ENCODE data around the gene NPEPPS. TPM values are rescaled to one million over a fixed set of nuclear protein-coding genes. Genes with fewer than 3 reads are reported as not detected.

NPEPPS gene
- polyA plus RNA-seq, 1 of the 3 experiments (the other 2 are of a cell fraction), result 73.2 TPM

DNA sequence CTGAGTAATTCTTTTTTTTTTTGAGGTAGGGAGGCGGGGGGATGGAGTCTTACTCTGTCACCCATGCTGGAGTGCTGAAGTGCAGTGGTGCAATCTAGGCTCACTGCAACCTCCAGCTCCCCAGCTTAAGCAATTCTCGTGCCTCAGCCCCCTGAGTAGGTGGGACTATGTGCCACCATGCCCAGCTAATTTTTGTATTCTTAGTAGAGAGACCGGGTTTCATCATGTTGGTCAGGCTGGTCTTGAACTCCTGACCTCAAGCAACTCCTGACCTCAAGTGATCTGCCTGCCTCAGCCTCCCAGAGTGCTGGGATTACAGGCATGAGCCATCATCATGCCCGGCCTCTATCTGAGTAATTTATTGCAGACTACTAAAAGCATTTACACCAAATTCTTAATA is 138.2 kb downstream of the NPEPPS start:
- Histone ChIP-seq H3K79me2 (ENCODE audit: insufficient read depth) (peaks cover 82% of the 10 kb centered on the region), H3F3A (replicated peaks; ENCODE audit: insufficient read depth) (peaks cover 46% of the 10 kb centered on the region), H3K9ac (no peak overlapping the region), H3K27me3 (ENCODE audit: insufficient read depth) (no peaks in the 10 kb centered on the region), H3K4me1 (ENCODE audit: control insufficient read depth in 1 of 2, insufficient read depth in 2 of 2, low read depth in 1 of 2, low read length in 1 of 2) (no peaks in the 10 kb centered on the region), H3K36me3 (replicated peaks in 1 of 2; ENCODE audit: control insufficient read depth in 1 of 2, insufficient read depth in 2 of 2, low read length in 1 of 2) (peaks cover 85 to 94% of the 10 kb centered on the region in 2 experiments), H3K27ac (ENCODE audit: low read depth in 2 of 2, low read length in 1 of 2) (no peak overlapping the region), H3K9me2 (no peaks in the 10 kb centered on the region), H3K9me3 (no peaks in the 10 kb centered on the region), H3K4me2 (no peak overlapping the region), H3K4me3 (ENCODE audit: low read depth in 2 of 2, low read length in 1 of 2) (no peak overlapping the region), H4K20me1 (ENCODE audit: insufficient read depth) (peaks cover 50% of the 10 kb centered on the region), H2AFZ (ENCODE audit: low read depth) (no peak overlapping the region)
- ChIA-PET POLR2A (interaction anchor here (1.0 kb wide), 1 partner anchor 8 kb away, joined by 3 read pairs; no protein-coding TSS in a partner anchor), CTCF (interaction anchor here (0.6 to 7.9 kb wide), 5 partner anchors 8 to 153 kb away, joined by 3 to 167 read pairs (median 4); no protein-coding TSS in a partner anchor)
- WGBS (ENCODE audit: low lambda C conversion rate), result 94% methylated on average over 4 of the region's 4 CpGs
- TF ChIP-seq NRF1 (IDR thresholded peaks at IDR 0.05; ENCODE audit: low read depth, low read length) (no peak), GATA2 (CRISPR knock-in tag; IDR thresholded peaks at IDR 0.05) (no peak), TAF1 (IDR thresholded peaks at IDR 0.05; ENCODE audit: borderline replicate concordance, low read depth, low read length) (no peak), IRF3 (IDR thresholded peaks at IDR 0.05; ENCODE audit: low read depth, low read length) (no peak), GABPA (IDR thresholded peaks at IDR 0.05; ENCODE audit: low read depth) (no peak), EZH2phosphoT487 (IDR thresholded peaks at IDR 0.05; ENCODE audit: borderline replicate concordance, low read depth) (no peak), FOSL2 (IDR thresholded peaks at IDR 0.05; ENCODE audit: borderline replicate concordance, low read depth) (no peak), JUND (IDR thresholded peaks at IDR 0.05) (no peak), FOXJ3 (CRISPR knock-in tag; IDR thresholded peaks at IDR 0.05) (no peak), EP300 (IDR thresholded peaks at IDR 0.05; ENCODE audit: borderline replicate concordance in 1 of 2, low read depth in 1 of 2, low read length in 1 of 2) (no peak), TEAD4 (IDR thresholded peaks at IDR 0.05; ENCODE audit: borderline replicate concordance, insufficient read depth) (no peak), REST (IDR thresholded peaks at IDR 0.05; ENCODE audit: low read depth, low read length) (no peak), MEF2A (IDR thresholded peaks at IDR 0.05; ENCODE audit: borderline replicate concordance, low read depth) (no peak), NFIC (IDR thresholded peaks at IDR 0.05; ENCODE audit: borderline replicate concordance) (no peak), SIN3A (IDR thresholded peaks at IDR 0.05; ENCODE audit: borderline replicate concordance, low read depth, low read length) (no peak), RFX5 (IDR thresholded peaks at IDR 0.05; ENCODE audit: low read length) (no peak), TCF12 (IDR thresholded peaks at IDR 0.05) (no peak)
- TF ChIP-seq, protein P1, sequence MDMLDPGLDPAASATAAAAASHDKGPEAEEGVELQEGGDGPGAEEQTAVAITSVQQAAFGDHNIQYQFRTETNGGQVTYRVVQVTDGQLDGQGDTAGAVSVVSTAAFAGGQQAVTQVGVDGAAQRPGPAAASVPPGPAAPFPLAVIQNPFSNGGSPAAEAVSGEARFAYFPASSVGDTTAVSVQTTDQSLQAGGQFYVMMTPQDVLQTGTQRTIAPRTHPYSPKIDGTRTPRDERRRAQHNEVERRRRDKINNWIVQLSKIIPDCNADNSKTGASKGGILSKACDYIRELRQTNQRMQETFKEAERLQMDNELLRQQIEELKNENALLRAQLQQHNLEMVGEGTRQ (IDR thresholded peaks at IDR 0.05; ENCODE audit: borderline replicate concordance, low read depth, low read length), result no peak
- TF ChIP-seq, protein P2, sequence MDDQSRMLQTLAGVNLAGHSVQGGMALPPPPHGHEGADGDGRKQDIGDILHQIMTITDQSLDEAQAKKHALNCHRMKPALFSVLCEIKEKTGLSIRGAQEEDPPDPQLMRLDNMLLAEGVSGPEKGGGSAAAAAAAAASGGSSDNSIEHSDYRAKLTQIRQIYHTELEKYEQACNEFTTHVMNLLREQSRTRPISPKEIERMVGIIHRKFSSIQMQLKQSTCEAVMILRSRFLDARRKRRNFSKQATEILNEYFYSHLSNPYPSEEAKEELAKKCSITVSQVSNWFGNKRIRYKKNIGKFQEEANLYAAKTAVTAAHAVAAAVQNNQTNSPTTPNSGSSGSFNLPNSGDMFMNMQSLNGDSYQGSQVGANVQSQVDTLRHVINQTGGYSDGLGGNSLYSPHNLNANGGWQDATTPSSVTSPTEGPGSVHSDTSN (IDR thresholded peaks at IDR 0.05), result no peak
- no peak for DNase-seq

Data from SK-N-SH (cell line).